DND-41 (cell line): ENCODE measurements around the gene BCR.

ENCODE experiments used
- CTCF ChIP-seq: IDR thresholded peaks from 2 replicates; pipeline ENCODE4 v1.5.1; 2012; ENCODE audit warnings: borderline replicate concordance, low read length, moderate library complexity, mild to moderate bottlenecking; ENCODE audit not compliant: poor library complexity, severe bottlenecking; ENCODE audit errors: extremely low read depth
- EZH2 ChIP-seq: IDR thresholded peaks from 3 replicates; pipeline ENCODE4 v1.6.1; 2012; ENCODE audit warnings: borderline replicate concordance, low read depth, mild to moderate bottlenecking, moderate library complexity, low read length, inconsistent platforms; ENCODE audit not compliant: severe bottlenecking

DNA sequence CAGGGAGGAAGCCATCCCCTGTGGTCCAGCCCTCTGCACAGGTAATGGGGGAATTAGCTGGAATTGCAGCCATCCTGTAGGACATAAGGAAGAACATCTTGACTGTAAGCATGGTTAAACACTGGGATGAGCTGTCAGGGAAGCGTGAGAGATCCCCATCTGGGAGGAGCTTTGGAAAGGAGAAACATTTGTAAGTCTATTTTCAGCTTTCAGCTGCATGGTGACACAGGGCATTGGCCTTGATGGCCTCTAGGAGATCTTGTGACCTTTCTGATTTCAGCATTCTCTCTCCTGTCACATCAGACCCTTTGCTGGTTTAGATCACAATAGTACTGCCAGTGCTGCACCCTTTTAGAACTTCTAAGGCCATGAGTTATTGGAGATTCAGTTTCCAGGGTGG, 47.1 kb downstream of the BCR start:
- TF ChIP-seq CTCF = no peak
- no peak for TF ChIP-seq EZH2
